ENCODE data around the gene ASCC1. TPM values are rescaled to one million over a fixed set of nuclear protein-coding genes. Genes with fewer than 3 reads are reported as not detected.

Gene ASCC1
- polyA plus RNA-seq, 1 donor (not counting 4 experiments of a cell fraction or from before 2014, with no cell fraction given), result 32.9 TPM

DNA sequence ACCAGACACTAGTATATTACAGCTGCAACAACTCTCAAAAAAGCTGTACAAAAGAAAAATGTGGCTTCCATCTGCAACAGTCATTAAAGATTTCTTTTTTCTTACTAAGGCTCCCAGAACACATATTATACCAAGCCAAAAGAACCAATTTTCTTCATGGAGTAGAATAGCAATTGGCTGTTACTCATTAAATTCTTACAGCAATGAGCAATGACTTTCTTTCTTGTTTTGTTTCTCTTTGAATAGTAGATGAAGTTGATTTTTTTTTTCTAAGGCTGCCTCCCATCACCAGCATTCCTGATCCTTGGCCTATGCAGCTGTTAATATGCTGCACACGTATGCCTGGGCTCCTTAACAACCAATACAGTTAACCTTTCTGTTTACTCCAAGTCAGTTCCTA, 91.1 kb downstream of the ASCC1 start:
- Histone ChIP-seq H3K4me3 (ENCODE audit: control insufficient read depth in 2 of 3, extremely low read depth in 1 of 3, insufficient read depth in 2 of 3, low read depth in 1 of 3, low read length in 3 of 3) (no peak overlapping the region), H3K9me1 (ENCODE audit: control insufficient read depth, extremely low read depth, insufficient read depth, low read length) (no peaks in the 10 kb centered on the region), H3K4me1 (ENCODE audit: control insufficient read depth, extremely low read depth, insufficient read depth, low read length) (no peaks in the 10 kb centered on the region), H3K9me3 (ENCODE audit: control insufficient read depth, low read depth, low read length) (no peaks in the 10 kb centered on the region), H4K20me1 (ENCODE audit: control insufficient read depth, extremely low read depth, insufficient read depth, low read length) (no peaks in the 10 kb centered on the region), H3K4me2 (ENCODE audit: control insufficient read depth, extremely low read depth, insufficient read depth, low read depth, low read length) (no peak overlapping the region), H3K79me2 (ENCODE audit: control insufficient read depth, insufficient read depth, low read length) (no peaks in the 10 kb centered on the region), H3K9ac (ENCODE audit: control insufficient read depth, extremely low read depth, insufficient read depth, low read length) (no peak overlapping the region), H3K27ac (ENCODE audit: control insufficient read depth, insufficient read depth, low read length) (no peak overlapping the region), H2AFZ (ENCODE audit: control insufficient read depth, low read length) (no peak overlapping the region), H3K36me3 (ENCODE audit: control insufficient read depth in 2 of 2, extremely low read depth in 1 of 2, insufficient read depth in 2 of 2, low read length in 2 of 2) (no peaks in the 10 kb centered on the region), H3K27me3 (ENCODE audit: control insufficient read depth, extremely low read depth, insufficient read depth, low read length) (no peaks in the 10 kb centered on the region)
- dilution Hi-C loops (cut with MboI; ENCODE audit: extremely low pct_ligation_motif_present, low sequenced_read_pairs), result no loop called here
- FAIRE-seq, result no peak
- TF ChIP-seq, protein P1, sequence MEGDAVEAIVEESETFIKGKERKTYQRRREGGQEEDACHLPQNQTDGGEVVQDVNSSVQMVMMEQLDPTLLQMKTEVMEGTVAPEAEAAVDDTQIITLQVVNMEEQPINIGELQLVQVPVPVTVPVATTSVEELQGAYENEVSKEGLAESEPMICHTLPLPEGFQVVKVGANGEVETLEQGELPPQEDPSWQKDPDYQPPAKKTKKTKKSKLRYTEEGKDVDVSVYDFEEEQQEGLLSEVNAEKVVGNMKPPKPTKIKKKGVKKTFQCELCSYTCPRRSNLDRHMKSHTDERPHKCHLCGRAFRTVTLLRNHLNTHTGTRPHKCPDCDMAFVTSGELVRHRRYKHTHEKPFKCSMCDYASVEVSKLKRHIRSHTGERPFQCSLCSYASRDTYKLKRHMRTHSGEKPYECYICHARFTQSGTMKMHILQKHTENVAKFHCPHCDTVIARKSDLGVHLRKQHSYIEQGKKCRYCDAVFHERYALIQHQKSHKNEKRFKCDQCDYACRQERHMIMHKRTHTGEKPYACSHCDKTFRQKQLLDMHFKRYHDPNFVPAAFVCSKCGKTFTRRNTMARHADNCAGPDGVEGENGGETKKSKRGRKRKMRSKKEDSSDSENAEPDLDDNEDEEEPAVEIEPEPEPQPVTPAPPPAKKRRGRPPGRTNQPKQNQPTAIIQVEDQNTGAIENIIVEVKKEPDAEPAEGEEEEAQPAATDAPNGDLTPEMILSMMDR (optimal IDR thresholded peaks at IDR 0.05 in 1 of 3, IDR thresholded peaks at IDR 0.05 in 1 of 3, conservative IDR thresholded peaks at IDR 0.05 in 1 of 3; ENCODE audit: extremely low read depth in 1 of 3, insufficient read depth in 2 of 3, low read length in 3 of 3), result no peak
- TF ChIP-seq EZH2 (IDR thresholded peaks at IDR 0.05; ENCODE audit: low read length), result no peak
- no peak for DNase-seq (ENCODE audit: low read depth, low spot score)

DNA sequence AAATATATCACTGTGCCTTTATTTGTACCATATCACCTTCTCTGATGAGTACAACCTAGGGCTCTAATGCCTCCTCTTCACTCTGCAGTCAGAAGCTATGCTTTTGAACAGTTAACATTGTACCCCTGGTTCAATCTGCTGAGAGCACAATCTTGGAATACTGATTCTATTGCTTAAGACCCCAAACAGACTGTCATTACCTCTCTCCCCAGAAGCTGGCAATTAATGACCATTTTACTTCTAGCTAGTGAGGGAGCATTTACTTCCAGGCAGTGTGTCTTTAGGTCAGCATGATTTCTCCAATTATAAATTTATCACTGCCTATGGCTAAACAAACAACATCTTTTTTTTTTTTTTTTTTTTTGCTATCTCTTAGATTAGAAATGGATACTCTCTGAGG, 91.7 kb downstream of the ASCC1 start:
- Histone ChIP-seq H3K79me2 (ENCODE audit: control insufficient read depth, insufficient read depth, low read length) (no peaks in the 10 kb centered on the region), H4K20me1 (ENCODE audit: control insufficient read depth, extremely low read depth, insufficient read depth, low read length) (no peaks in the 10 kb centered on the region), H3K4me3 (ENCODE audit: control insufficient read depth in 2 of 3, extremely low read depth in 1 of 3, insufficient read depth in 2 of 3, low read depth in 1 of 3, low read length in 3 of 3) (no peak overlapping the region), H3K9me3 (ENCODE audit: control insufficient read depth, low read depth, low read length) (no peaks in the 10 kb centered on the region), H3K4me2 (ENCODE audit: control insufficient read depth, extremely low read depth, insufficient read depth, low read depth, low read length) (no peak overlapping the region), H3K9ac (ENCODE audit: control insufficient read depth, extremely low read depth, insufficient read depth, low read length) (no peak overlapping the region), H3K9me1 (ENCODE audit: control insufficient read depth, extremely low read depth, insufficient read depth, low read length) (no peaks in the 10 kb centered on the region), H3K27ac (ENCODE audit: control insufficient read depth, insufficient read depth, low read length) (no peak overlapping the region), H3K27me3 (ENCODE audit: control insufficient read depth, extremely low read depth, insufficient read depth, low read length) (no peaks in the 10 kb centered on the region), H3K36me3 (ENCODE audit: control insufficient read depth in 2 of 2, extremely low read depth in 1 of 2, insufficient read depth in 2 of 2, low read length in 2 of 2) (no peaks in the 10 kb centered on the region), H3K4me1 (ENCODE audit: control insufficient read depth, extremely low read depth, insufficient read depth, low read length) (no peaks in the 10 kb centered on the region), H2AFZ (ENCODE audit: control insufficient read depth, low read length) (no peak overlapping the region)
- DNase-seq (ENCODE audit: low read depth, low spot score) (no peak), FAIRE-seq (no peak)
- dilution Hi-C loops (cut with MboI; ENCODE audit: extremely low pct_ligation_motif_present, low sequenced_read_pairs), result no loop called here
- TF ChIP-seq EZH2 (IDR thresholded peaks at IDR 0.05; ENCODE audit: low read length), result no peak
- TF ChIP-seq, protein P1 (optimal IDR thresholded peaks at IDR 0.05 in 1 of 3, IDR thresholded peaks at IDR 0.05 in 1 of 3, conservative IDR thresholded peaks at IDR 0.05 in 1 of 3; ENCODE audit: extremely low read depth in 1 of 3, insufficient read depth in 2 of 3, low read length in 3 of 3), result no peak

Data from keratinocyte (primary cell).